ENCODE results near the gene ACSS3. TPM values are rescaled to one million over a fixed set of nuclear protein-coding genes. Genes with fewer than 3 reads are reported as not detected.

The ACSS3 gene
- total RNA-seq, 1 experiment from 2014 or later: 19.3 TPM

DNA sequence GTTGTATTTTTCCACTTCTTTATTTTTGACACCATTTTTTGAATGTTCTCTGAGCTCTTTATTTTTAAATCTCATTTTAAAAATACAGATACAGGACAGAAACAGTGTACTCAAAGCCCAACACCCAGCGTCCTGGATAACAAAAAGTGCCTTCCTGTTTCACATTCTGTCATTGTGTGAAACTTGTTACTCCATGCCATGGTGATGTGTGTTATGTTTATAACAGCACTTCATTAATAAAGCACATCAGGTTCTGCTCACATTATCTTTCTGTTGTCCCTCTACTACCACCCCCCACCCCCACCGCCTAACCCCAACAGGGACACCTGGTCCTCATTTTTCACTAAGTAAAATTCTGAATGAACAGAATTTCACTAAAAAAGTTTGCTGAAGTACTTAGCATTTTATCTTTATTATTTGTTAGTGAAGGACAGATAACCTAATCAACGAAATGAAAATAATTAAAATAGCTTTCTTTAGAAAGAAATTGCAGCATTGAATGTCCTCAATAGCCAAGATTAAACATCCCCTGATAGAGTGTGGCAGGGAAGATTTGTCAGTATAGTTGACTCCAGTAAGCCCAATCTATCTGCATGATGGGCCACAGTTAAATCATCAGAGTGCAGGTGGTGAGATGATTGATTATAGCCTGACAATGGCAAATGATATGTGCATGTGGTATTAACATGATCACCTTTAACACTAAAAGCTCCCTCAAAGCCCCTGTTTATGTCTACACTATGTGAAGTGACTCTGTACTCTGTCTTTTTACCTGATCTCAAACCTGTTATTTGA, 153.9 kb downstream of the ACSS3 start:
- Histone ChIP-seq H3K4ac (ENCODE audit: low read depth, low read length) (no peak overlapping the region), H2AFZ (ENCODE audit: low read length) (no peak overlapping the region), H3K4me1 (ENCODE audit: insufficient read depth, low read length) (peaks cover 2% of the 10 kb centered on the region; the same call in 1 of the 2 replicates), H2AK5ac (ENCODE audit: insufficient read length, low read length) (no peak overlapping the region), H3T11ph (ENCODE audit: low read length) (no peak overlapping the region), H3K27ac (ENCODE audit: insufficient read length, low read depth, low read length) (no peak overlapping the region), H3K79me2 (ENCODE audit: insufficient read depth, low read length) (no peaks in the 10 kb centered on the region), H2BK20ac (ENCODE audit: low read depth, low read length, poor library complexity, severe bottlenecking) (no peak overlapping the region), H3K18ac (ENCODE audit: insufficient read length, low read depth, low read length) (no peak overlapping the region), H4K91ac (ENCODE audit: insufficient read length, low read depth, low read length) (no peak overlapping the region), H2BK120ac (ENCODE audit: low read depth, low read length, poor library complexity, severe bottlenecking) (no peak overlapping the region), H3K56ac (ENCODE audit: insufficient read length, low read depth, low read length) (no peak overlapping the region), H3K79me1 (ENCODE audit: insufficient read depth, low read depth, low read length, poor library complexity, severe bottlenecking) (no peaks in the 10 kb centered on the region), H3K27me3 (ENCODE audit: insufficient read depth, low read length) (no peaks in the 10 kb centered on the region), H3K9me3 (ENCODE audit: control insufficient read depth, low read depth, low read length) (no peaks in the 10 kb centered on the region), H2BK12ac (ENCODE audit: insufficient read length, low read depth, low read length) (no peak overlapping the region), H3K9ac (ENCODE audit: extremely low read depth, insufficient read length, low read length) (no peak overlapping the region), H3K4me2 (ENCODE audit: insufficient read depth, insufficient read length, low read length) (no peak overlapping the region), H2BK15ac (ENCODE audit: low read depth, low read length) (no peak overlapping the region), H3K23me2 (ENCODE audit: insufficient read length, low read depth, low read length, poor library complexity, severe bottlenecking) (no peaks in the 10 kb centered on the region), H4K8ac (replicated peaks; ENCODE audit: insufficient read length, low read depth, low read length) (no peak overlapping the region), H3K23ac (ENCODE audit: insufficient read length, low read depth, low read length) (no peak overlapping the region), H4K5ac (ENCODE audit: insufficient read length, low read depth, low read length) (no peak overlapping the region), H4K20me1 (ENCODE audit: control insufficient read depth, insufficient read depth, insufficient read length) (no peaks in the 10 kb centered on the region), H2BK5ac (ENCODE audit: insufficient read length, low read length) (no peak overlapping the region), H3K14ac (ENCODE audit: insufficient read depth, low read length) (no peak overlapping the region)
- no peak overlapping the region for H3K27ac Mint-ChIP-seq
- no peaks in the 10 kb centered on the region for H3K27me3 Mint-ChIP-seq (ENCODE audit: low read depth)
- TF ChIP-seq, protein P1, sequence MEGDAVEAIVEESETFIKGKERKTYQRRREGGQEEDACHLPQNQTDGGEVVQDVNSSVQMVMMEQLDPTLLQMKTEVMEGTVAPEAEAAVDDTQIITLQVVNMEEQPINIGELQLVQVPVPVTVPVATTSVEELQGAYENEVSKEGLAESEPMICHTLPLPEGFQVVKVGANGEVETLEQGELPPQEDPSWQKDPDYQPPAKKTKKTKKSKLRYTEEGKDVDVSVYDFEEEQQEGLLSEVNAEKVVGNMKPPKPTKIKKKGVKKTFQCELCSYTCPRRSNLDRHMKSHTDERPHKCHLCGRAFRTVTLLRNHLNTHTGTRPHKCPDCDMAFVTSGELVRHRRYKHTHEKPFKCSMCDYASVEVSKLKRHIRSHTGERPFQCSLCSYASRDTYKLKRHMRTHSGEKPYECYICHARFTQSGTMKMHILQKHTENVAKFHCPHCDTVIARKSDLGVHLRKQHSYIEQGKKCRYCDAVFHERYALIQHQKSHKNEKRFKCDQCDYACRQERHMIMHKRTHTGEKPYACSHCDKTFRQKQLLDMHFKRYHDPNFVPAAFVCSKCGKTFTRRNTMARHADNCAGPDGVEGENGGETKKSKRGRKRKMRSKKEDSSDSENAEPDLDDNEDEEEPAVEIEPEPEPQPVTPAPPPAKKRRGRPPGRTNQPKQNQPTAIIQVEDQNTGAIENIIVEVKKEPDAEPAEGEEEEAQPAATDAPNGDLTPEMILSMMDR (conservative IDR thresholded peaks at IDR 0.05): no peak
- peaks cover 7 to 9% of the 10 kb centered on the region in 2 experiments for H3K4me1 Mint-ChIP-seq
- H3K9me3 Mint-ChIP-seq: no peaks in the 10 kb centered on the region
- no peak overlapping the region for H3K4me3 Mint-ChIP-seq
- no peak for DNase-seq
- no peaks in the 10 kb centered on the region for H3K36me3 Mint-ChIP-seq (ENCODE audit: insufficient read depth in 1 of 3, low read depth in 3 of 3)
- no CpG with 5 or more reads among the region's 3 CpGs for WGBS (ENCODE audit: extremely low coverage, insufficient read length, low lambda C conversion rate)

All from H9 (cell line).